Neural cell (in vitro differentiated cells): Measurements from ENCODE around the gene MSANTD2. TPM values are rescaled to one million over a fixed set of nuclear protein-coding genes. Genes with fewer than 3 reads are reported as not detected.

ENCODE experiments used
- H2AFZ ChIP-seq: fragments of 200-600, 300-800 bp; sonication (generic), shearing (Covaris generic); 2 replicates; pipeline ENCODE4 v1.6.0; 2014; ENCODE audit warnings: low read depth, mild to moderate bottlenecking, antibody characterized with exemption, low read length, moderate library complexity
- H3F3A ChIP-seq: fragments of 200-600 bp; shearing (Covaris generic); 2 replicates; pipeline ENCODE4 v1.6.1; 2016; ENCODE audit warnings: mild to moderate bottlenecking, moderate library complexity, mixed read lengths, antibody characterized with exemption, low read length; ENCODE audit not compliant: insufficient read depth, poor library complexity, severe bottlenecking
- H3K27ac ChIP-seq: fragments of 200-600, 300-800 bp; sonication (generic), shearing (Covaris generic); 2 replicates; pipeline ENCODE4 v1.5.1; 2014; ENCODE audit warnings: mild to moderate bottlenecking, low read length, moderate library complexity
- H3K27me3 ChIP-seq: fragments of 300-800, 200-600 bp; sonication (generic), shearing (Covaris generic); 2 replicates; pipeline ENCODE4 v1.6.0; 2014; ENCODE audit warnings: mild to moderate bottlenecking, low read depth, low read length, moderate library complexity; ENCODE audit not compliant: insufficient read depth
- H3K36me3 ChIP-seq: fragments of 300-800, 200-600 bp; sonication (generic), shearing (Covaris generic); 2 replicates; pipeline ENCODE4 v1.5.1; 2014; ENCODE audit warnings: mild to moderate bottlenecking, antibody characterized with exemption, low read length, moderate library complexity; ENCODE audit not compliant: insufficient read depth
- H3K4me2 ChIP-seq: fragments of 300-800, 200-600 bp; sonication (generic), shearing (Covaris generic); 2 replicates; pipeline ENCODE4 v1.6.0; 2014; ENCODE audit warnings: mild to moderate bottlenecking, low read length
- H3K4me3 ChIP-seq: fragments of 300-800, 200-600 bp; sonication (generic), shearing (Covaris generic); 2 replicates; pipeline ENCODE4 v1.5.1; 2014; ENCODE audit warnings: mild to moderate bottlenecking, low read length, moderate library complexity
- H3K79me2 ChIP-seq: fragments of 200-600 bp; shearing (Covaris generic); replicated peaks from 2 replicates; pipeline ENCODE4 v1.6.0; 2014; ENCODE audit warnings: mild to moderate bottlenecking, low read length, moderate library complexity; ENCODE audit not compliant: insufficient read depth
- H3K9ac ChIP-seq: fragments of 300-800, 200-600 bp; sonication (generic), shearing (Covaris generic); 2 replicates; pipeline ENCODE4 v1.6.1; 2016; ENCODE audit warnings: mild to moderate bottlenecking, low read length, mixed read lengths
- H3K9me2 ChIP-seq: fragments of 200-600 bp; shearing (Covaris generic); 2 replicates; pipeline ENCODE4 v1.6.1; 2016; ENCODE audit warnings: mild to moderate bottlenecking, low read length, mixed read lengths; ENCODE audit not compliant: insufficient read depth
- H3K9me3 ChIP-seq: fragments of 200-600, 300-800 bp; sonication (generic), shearing (Covaris generic); 2 replicates; pipeline ENCODE4 v1.6.1; 2016; ENCODE audit warnings: mild to moderate bottlenecking, mixed run types, low read length, moderate library complexity, mixed read lengths
- H4K20me1 ChIP-seq: fragments of 200-600 bp; shearing (Covaris generic); 2 replicates; pipeline ENCODE4 v1.6.1; 2016; ENCODE audit warnings: mild to moderate bottlenecking, mixed run types; ENCODE audit not compliant: insufficient read depth
- CTCF ChIP-seq: fragments of 450-650 bp; IDR thresholded peaks from 2 replicates; pipeline ENCODE4 v1.5.1; 2014; ENCODE audit warnings: antibody characterized with exemption, mild to moderate bottlenecking, moderate library complexity; ENCODE audit not compliant: poor library complexity, severe bottlenecking
- EP300 ChIP-seq: fragments of 450-650 bp; conservative IDR thresholded peaks from 2 replicates; pipeline ENCODE4 v1.6.1; 2014; ENCODE audit warnings: antibody characterized with exemption, mild to moderate bottlenecking, moderate library complexity; ENCODE audit not compliant: poor library complexity, severe bottlenecking
- MXI1 ChIP-seq: fragments of 450-650 bp; conservative IDR thresholded peaks from 2 replicates; pipeline ENCODE4 v1.6.1; 2014; ENCODE audit warnings: antibody characterized with exemption, mild to moderate bottlenecking; ENCODE audit not compliant: poor library complexity, severe bottlenecking
- POLR2AphosphoS5 ChIP-seq: IDR thresholded peaks from 2 replicates; pipeline ENCODE4 v1.6.1; 2012
- RAD21 ChIP-seq: fragments of 450-650 bp; conservative IDR thresholded peaks from 2 replicates; pipeline ENCODE4 v1.6.1; 2014; ENCODE audit warnings: antibody characterized with exemption, mild to moderate bottlenecking, moderate library complexity
- REST ChIP-seq: IDR thresholded peaks from 2 replicates; pipeline ENCODE4 v1.6.1; 2012; ENCODE audit warnings: borderline replicate concordance
- SMC3 ChIP-seq: fragments of 450-650 bp; conservative IDR thresholded peaks from 2 replicates; pipeline ENCODE4 v1.6.1; 2014; ENCODE audit warnings: antibody characterized with exemption, mild to moderate bottlenecking, moderate library complexity; ENCODE audit not compliant: poor library complexity
- polyA plus RNA-seq: library from polyadenylated mRNA; depleted of rRNA; stranded (reverse); fragments of >200 nt; gene quantifications from 2 replicates; pipeline ENCODE4 v1.2.3, GENCODE V29; 2014

MSANTD2 gene
- polyA plus RNA-seq, 1 donor from 2014 or later = 45.3 TPM

- Histone ChIP-seq H3K27me3 (no peaks in the 10 kb centered on the region), H3K4me3 (no peak overlapping the region), H3K27ac (no peak overlapping the region), H3K9me2 (no peaks in the 10 kb centered on the region), H3K36me3 (no peaks in the 10 kb centered on the region), H3K79me2 (no peaks in the 10 kb centered on the region), H3K4me2 (no peak overlapping the region), H3F3A (no peaks in the 10 kb centered on the region), H3K9me3 (no peaks in the 10 kb centered on the region), H3K9ac (no peak overlapping the region), H4K20me1 (no peaks in the 10 kb centered on the region), H2AFZ (no peak overlapping the region)
- no peak for TF ChIP-seq MXI1
- no peak for TF ChIP-seq CTCF
- no peak for TF ChIP-seq POLR2AphosphoS5
- TF ChIP-seq REST = no peak
Measured at GRCh38 chr11:124804884-124805283, 4.7 kb upstream of the MSANTD2 start.

GRCh38 chr11:124801636-124802312, 1.6 kb upstream of the MSANTD2 start:
- Histone ChIP-seq H3F3A (peaks cover 4% of the 10 kb centered on the region), H3K27ac (no peak overlapping the region), H3K9me2 (no peaks in the 10 kb centered on the region), H3K79me2 (peaks cover 26% of the 10 kb centered on the region), H3K4me2 (no peak overlapping the region), H3K9ac (no peak overlapping the region), H3K9me3 (no peaks in the 10 kb centered on the region), H4K20me1 (no peaks in the 10 kb centered on the region), H3K4me3 (peak overlapping the region; percentile 91), H3K36me3 (no peaks in the 10 kb centered on the region), H2AFZ (no peak overlapping the region), H3K27me3 (no peaks in the 10 kb centered on the region)
- no peak for TF ChIP-seq SMC3
- TF ChIP-seq MXI1 = no peak

DNA sequence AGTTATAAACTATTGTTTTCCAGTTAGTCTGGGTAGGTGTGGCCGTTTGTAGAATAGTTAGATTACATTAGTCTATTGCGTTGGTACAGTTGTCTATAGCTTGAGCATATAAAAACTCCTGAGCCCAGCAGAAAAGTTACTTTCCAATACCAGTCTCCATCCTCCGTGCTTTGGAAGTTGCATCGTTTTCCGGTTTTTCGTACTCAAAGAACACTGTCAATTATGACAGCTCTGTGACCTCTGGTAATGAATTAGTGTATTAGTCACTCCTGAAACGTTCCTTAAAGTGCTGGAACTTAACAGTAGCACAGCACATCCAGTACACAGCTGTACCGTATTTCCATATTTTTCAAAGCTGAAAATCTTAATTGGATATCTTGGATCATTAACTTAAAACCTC, 808 bp upstream of the MSANTD2 start:
- peak overlapping the region; percentile 84 for H3K4me2 ChIP-seq
- peaks cover 4% of the 10 kb centered on the region for H3F3A ChIP-seq
- peak overlapping the region; percentile 91 for H3K4me3 ChIP-seq
- TF ChIP-seq POLR2AphosphoS5 (no peak), CTCF (no peak), REST (no peak), EP300 (no peak), SMC3 (no peak), RAD21 (no peak)
- peak overlapping the region; percentile 98 for H3K9ac ChIP-seq
- peak overlapping the region; percentile 97 for H3K27ac ChIP-seq
- H4K20me1 ChIP-seq = no peaks in the 10 kb centered on the region
- peaks cover 33% of the 10 kb centered on the region for H3K79me2 ChIP-seq
- peak overlapping the region; percentile 100 for H2AFZ ChIP-seq
- H3K27me3 ChIP-seq = no peaks in the 10 kb centered on the region
- H3K9me2 ChIP-seq = no peaks in the 10 kb centered on the region
- H3K36me3 ChIP-seq = no peaks in the 10 kb centered on the region
- no peaks in the 10 kb centered on the region for H3K9me3 ChIP-seq
